ENCODE data around the gene ACAD10.

DNA sequence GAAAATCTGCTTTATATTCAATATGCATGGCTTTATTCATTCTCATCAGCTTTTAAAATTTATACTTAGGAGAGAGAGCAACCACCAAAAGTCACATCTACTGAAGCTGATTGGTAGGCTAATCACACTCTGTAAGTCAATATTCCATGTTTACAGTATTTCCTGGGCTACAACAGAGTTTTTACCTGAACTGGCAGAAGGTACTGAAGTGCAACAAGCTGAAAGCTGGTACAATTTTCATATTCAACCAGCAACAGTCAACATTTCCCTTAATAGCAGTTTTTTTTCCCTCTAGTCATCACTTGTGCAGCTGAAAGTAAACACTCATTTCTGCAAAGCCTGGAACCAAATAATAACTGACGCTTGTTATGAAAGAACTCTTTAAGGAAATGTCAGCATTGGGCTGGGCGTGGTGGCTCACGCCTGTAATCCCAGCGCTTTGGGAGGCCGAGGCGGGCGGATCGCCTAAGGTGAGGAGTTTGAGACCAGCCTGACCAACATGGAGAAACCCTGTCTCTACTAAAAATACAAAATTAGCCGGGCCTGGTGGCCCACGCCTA is 13.0 kb upstream of the ACAD10 start:
- TF ChIP-seq RAD21 (IDR thresholded peaks at IDR 0.05) = no peak
- TF ChIP-seq, protein P1, sequence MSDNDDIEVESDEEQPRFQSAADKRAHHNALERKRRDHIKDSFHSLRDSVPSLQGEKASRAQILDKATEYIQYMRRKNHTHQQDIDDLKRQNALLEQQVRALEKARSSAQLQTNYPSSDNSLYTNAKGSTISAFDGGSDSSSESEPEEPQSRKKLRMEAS (IDR thresholded peaks at IDR 0.05) = no peak
- TF ChIP-seq GABPA (IDR thresholded peaks at IDR 0.05 in 1 of 2, conservative IDR thresholded peaks at IDR 0.05 in 1 of 2) = no peak
- no peak for TF ChIP-seq SP1 (IDR thresholded peaks at IDR 0.05)
- TF ChIP-seq, protein P2, sequence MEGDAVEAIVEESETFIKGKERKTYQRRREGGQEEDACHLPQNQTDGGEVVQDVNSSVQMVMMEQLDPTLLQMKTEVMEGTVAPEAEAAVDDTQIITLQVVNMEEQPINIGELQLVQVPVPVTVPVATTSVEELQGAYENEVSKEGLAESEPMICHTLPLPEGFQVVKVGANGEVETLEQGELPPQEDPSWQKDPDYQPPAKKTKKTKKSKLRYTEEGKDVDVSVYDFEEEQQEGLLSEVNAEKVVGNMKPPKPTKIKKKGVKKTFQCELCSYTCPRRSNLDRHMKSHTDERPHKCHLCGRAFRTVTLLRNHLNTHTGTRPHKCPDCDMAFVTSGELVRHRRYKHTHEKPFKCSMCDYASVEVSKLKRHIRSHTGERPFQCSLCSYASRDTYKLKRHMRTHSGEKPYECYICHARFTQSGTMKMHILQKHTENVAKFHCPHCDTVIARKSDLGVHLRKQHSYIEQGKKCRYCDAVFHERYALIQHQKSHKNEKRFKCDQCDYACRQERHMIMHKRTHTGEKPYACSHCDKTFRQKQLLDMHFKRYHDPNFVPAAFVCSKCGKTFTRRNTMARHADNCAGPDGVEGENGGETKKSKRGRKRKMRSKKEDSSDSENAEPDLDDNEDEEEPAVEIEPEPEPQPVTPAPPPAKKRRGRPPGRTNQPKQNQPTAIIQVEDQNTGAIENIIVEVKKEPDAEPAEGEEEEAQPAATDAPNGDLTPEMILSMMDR (IDR thresholded peaks at IDR 0.05; ENCODE audit: low read depth, low read length, missing input control) = no peak
- TF ChIP-seq, protein P3, sequence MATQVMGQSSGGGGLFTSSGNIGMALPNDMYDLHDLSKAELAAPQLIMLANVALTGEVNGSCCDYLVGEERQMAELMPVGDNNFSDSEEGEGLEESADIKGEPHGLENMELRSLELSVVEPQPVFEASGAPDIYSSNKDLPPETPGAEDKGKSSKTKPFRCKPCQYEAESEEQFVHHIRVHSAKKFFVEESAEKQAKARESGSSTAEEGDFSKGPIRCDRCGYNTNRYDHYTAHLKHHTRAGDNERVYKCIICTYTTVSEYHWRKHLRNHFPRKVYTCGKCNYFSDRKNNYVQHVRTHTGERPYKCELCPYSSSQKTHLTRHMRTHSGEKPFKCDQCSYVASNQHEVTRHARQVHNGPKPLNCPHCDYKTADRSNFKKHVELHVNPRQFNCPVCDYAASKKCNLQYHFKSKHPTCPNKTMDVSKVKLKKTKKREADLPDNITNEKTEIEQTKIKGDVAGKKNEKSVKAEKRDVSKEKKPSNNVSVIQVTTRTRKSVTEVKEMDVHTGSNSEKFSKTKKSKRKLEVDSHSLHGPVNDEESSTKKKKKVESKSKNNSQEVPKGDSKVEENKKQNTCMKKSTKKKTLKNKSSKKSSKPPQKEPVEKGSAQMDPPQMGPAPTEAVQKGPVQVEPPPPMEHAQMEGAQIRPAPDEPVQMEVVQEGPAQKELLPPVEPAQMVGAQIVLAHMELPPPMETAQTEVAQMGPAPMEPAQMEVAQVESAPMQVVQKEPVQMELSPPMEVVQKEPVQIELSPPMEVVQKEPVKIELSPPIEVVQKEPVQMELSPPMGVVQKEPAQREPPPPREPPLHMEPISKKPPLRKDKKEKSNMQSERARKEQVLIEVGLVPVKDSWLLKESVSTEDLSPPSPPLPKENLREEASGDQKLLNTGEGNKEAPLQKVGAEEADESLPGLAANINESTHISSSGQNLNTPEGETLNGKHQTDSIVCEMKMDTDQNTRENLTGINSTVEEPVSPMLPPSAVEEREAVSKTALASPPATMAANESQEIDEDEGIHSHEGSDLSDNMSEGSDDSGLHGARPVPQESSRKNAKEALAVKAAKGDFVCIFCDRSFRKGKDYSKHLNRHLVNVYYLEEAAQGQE (IDR thresholded peaks at IDR 0.05) = no peak
- no peak for TF ChIP-seq JUND (IDR thresholded peaks at IDR 0.05)
- TF ChIP-seq, protein P4, sequence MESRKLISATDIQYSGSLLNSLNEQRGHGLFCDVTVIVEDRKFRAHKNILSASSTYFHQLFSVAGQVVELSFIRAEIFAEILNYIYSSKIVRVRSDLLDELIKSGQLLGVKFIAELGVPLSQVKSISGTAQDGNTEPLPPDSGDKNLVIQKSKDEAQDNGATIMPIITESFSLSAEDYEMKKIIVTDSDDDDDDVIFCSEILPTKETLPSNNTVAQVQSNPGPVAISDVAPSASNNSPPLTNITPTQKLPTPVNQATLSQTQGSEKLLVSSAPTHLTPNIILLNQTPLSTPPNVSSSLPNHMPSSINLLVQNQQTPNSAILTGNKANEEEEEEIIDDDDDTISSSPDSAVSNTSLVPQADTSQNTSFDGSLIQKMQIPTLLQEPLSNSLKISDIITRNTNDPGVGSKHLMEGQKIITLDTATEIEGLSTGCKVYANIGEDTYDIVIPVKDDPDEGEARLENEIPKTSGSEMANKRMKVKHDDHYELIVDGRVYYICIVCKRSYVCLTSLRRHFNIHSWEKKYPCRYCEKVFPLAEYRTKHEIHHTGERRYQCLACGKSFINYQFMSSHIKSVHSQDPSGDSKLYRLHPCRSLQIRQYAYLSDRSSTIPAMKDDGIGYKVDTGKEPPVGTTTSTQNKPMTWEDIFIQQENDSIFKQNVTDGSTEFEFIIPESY (IDR thresholded peaks at IDR 0.05) = no peak
- TF ChIP-seq, protein P5, sequence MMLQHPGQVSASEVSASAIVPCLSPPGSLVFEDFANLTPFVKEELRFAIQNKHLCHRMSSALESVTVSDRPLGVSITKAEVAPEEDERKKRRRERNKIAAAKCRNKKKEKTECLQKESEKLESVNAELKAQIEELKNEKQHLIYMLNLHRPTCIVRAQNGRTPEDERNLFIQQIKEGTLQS (IDR thresholded peaks at IDR 0.05) = no peak
- TF ChIP-seq TAF1 (conservative IDR thresholded peaks at IDR 0.05) = no peak
- TF ChIP-seq EGR1 (IDR thresholded peaks at IDR 0.05; ENCODE audit: low read depth in 2 of 2) = no peak

Data from liver (tissue), 3 donors.